HG02763 (cell line): Measurements from ENCODE around the gene CACNA2D2.

Source experiments
- ATAC-seq: cut with Tn5 transposase; IDR thresholded peaks from one replicate; pipeline ENCODE4 v1.9.1; 2021; ENCODE audit warnings: mild to moderate bottlenecking, moderate library complexity; ENCODE audit not compliant: unreplicated experiment

CACNA2D2 gene

DNA sequence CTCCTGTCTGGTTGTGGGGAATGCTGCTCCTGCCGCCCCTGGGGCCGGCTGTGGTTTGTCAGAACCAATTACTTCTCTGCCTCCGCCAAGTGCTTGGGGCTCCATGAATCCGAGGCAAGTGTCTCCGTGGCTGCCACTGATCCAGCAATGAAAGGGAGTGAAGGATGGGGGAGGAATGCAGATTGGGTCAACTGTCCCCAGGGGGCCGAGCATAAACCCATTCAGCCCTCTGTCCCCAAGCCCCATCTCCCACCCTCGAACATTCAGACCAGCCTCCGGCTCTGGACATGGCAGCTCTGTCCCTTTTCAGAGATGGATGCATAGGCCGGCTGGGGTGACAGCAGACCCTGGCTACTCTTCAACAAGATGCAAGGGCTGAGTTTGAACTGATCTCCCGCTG, 35.5 kb downstream of the CACNA2D2 start:
- ATAC-seq, result no peak

- ATAC-seq, result no peak
Measured at GRCh38 chr3:50466177-50466576, 37.3 kb downstream of the CACNA2D2 start.

DNA sequence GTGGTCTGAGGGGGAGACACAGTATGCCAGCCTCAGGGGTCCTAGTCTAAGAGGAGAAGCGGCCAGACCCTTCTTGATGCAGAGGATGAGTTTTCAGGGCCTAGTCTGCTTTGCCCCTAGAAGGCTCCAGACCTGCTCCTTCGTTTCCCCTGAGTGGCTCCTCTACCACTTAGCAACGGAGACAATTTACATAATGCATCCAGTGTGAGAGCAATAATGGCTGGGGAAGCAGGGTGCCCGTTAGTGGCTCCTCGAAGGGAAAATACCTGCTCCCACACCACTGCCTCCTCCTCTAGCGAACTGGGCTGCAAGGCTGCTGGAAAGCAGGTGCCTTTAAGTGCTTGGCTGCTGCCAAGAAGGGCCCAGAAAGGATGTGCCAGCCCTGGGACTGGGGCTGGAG, 38.9 kb downstream of the CACNA2D2 start:
- no peak for ATAC-seq

GRCh38 chr3:50459785-50460184, 43.6 kb downstream of the CACNA2D2 start:
- ATAC-seq, result no peak

DNA sequence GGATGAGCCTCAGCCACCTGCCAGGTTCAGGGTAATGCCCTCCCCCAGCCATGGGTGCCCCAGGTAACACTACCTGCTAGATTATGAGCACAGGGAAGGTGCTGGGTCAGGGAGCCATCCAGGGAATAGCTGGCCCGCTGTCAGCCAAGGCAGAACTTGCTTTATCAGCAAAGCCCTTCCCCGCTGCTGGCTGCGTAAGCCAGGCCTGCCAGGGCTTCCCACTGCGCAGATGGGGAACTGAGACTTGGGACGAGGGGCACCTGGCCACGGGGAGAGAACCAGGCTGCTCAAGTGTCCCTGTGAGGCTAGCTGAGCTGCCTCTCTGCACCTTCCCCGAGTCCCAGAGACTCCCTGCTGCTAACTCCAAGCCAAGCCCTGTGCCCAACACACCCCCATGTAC, 45.4 kb downstream of the CACNA2D2 start:
- no peak for ATAC-seq

- no peak for ATAC-seq
Measured at GRCh38 chr3:50455161-50456018, 48.0 kb downstream of the CACNA2D2 start.

GRCh38 chr3:50454481-50455070, 48.9 kb downstream of the CACNA2D2 start:
- no peak for ATAC-seq

GRCh38 chr3:50453907-50454306, 49.5 kb downstream of the CACNA2D2 start:
- no peak for ATAC-seq

DNA sequence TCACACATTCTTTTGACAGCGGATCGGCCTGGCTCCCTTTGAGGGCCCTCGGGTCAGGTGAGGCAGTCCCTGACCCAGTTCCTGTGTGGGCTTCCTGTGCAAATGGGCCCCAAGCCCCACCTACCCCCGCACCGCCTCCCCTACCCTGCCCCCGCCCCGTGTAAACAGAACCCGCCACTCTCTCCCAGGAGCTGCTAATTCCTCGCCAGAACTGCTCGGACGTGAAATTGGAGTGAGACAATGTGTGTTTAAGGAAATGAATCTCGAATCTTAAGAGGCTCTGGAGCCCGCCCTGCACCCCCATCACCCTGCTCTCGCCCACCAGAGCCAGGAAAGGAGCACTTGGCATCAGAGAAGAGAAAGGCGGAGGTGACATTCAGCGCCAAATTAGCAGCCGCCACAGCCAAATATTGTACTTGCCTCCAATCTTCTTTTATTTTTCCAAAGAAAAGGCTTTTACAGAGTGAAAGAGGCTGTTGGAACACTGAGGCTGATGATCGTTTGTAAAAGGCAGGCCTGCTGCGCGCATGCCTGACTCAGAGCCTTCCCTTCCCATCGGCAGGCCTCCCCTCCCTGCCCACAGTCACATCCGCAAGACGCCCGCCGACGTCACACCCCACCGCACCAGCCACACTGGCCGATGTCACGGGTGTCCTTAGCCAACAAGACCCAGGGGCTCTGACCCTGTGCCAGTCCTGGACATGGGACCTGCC, 53.1 kb downstream of the CACNA2D2 start:
- no peak for ATAC-seq

DNA sequence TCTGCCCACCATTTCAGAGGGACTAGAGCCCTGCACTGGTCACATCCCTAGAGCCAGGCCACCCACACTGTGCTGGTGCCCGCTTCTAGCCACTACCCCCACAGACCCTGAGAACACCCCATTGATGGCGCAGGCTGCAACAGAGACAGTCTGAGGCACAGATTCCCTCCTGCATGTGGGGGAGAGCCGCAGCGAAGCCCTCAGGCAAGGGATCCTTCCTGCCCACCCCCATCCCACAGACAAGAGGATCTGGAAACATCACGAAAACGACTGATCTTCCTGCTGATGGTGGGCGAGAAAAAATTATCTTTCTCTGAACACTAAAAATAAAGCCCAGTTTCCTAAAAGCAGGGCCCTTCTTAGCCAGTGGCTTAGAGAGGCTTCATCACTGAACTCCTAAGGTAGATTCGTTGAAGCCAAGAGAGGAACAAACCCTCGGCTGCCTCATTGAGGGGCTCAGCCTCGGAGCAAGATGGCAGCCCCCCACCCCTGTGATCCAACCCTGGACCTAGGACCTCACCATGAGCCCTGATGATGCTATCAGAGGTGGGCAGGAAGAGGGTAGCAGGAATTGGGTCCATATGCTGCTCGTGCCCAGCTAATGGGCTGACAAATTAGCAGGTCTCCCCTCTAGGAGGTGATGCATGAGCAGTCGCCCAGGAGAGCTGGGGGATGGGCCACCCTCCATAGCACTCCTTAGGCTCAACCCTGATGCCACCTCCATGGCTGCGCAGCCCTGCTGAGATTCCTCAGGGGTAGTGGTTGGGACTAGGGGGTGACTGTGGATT, 54.5 kb downstream of the CACNA2D2 start:
- ATAC-seq, result no peak

GRCh38 chr3:50447290-50447840, 56.1 kb downstream of the CACNA2D2 start:
- no peak for ATAC-seq

GRCh38 chr3:50445919-50446318, 57.5 kb downstream of the CACNA2D2 start:
- no peak for ATAC-seq

DNA sequence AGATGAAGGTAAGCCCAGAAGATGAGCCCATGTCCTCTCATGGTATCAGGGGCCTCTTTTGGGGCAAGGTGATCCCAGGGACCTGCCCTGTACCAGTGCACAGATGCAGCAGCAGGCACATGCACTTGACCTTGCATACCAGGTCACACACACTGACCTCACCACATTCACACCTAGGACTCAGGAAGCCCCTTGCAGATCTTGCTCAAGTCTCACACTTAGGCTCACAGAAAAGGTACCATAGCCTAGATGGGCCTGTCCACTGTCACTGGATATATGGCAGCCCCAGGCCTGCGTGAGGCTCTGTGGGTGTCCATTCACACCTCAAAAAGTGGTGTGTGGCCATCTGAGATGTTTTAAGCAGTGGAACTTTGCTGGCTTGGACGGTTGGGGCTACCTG, 58.7 kb downstream of the CACNA2D2 start:
- ATAC-seq, result no peak

- no peak for ATAC-seq
Measured at GRCh38 chr3:50444213-50444612, 59.2 kb downstream of the CACNA2D2 start.

GRCh38 chr3:50442945-50443579, 60.4 kb downstream of the CACNA2D2 start:
- no peak for ATAC-seq

DNA sequence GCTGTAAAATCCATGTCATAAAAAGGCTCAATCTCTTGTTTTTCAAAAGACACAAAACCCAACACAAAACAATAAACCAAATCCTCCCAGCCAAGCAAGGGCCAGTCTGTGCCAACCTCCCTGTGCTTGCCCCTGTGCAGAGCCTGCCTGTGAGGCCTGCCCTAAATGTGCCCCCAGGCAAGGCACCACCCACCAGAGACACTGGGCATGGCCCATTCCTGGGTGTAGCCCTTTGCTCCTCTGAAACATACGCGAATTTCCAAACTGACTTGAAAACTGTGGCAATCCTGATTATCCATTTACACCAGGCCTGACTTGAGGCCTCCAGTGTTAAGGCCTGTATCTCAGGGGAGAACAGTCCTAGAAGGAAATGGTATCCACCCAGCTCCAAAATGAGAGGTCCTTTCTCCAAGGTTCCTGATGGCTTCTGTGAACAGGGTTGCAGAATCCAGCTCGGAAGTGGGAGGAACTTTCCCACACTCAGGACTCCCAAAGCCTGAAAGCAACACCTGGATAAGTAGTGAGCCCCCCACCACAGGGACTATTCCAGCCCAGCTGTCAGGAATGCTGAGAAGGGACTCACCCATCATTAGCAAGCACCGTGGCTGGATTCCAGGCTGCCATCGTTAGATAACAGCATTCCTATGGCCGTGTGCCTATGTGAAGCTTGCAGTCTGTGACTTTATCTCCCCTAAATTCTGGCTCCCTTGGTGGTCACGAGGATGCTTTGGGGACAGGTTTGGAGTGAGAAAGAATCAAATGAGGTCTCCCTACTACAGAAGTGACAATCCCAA, 61.8 kb downstream of the CACNA2D2 start:
- ATAC-seq, result no peak

DNA sequence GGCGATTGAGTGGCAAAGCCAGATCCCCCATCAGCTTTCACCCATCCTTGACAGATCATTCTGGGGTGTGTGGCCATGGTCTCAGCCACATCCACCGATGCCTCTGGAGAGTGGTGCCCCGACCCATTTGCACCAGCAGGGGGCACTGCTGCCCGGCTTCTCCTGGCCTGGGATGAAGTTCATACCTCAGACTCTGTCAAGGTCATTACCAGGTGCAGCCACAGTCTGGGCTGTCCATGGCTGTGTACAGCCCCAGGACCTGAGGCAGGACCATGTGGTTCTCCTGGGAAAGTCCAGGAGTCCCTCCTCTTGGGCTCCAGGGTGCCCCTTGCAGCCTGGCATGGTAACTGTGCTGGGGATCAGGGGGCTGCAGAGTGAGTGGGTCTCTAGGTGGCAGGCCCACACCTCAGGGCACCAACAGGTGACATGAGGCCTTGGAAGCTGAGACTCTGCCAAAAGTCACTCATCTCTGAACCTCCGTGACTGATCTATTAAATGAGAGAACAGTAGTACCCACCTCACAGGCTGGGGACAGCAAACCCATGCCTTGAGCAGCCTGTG, 67.2 kb downstream of the CACNA2D2 start:
- no peak for ATAC-seq

DNA sequence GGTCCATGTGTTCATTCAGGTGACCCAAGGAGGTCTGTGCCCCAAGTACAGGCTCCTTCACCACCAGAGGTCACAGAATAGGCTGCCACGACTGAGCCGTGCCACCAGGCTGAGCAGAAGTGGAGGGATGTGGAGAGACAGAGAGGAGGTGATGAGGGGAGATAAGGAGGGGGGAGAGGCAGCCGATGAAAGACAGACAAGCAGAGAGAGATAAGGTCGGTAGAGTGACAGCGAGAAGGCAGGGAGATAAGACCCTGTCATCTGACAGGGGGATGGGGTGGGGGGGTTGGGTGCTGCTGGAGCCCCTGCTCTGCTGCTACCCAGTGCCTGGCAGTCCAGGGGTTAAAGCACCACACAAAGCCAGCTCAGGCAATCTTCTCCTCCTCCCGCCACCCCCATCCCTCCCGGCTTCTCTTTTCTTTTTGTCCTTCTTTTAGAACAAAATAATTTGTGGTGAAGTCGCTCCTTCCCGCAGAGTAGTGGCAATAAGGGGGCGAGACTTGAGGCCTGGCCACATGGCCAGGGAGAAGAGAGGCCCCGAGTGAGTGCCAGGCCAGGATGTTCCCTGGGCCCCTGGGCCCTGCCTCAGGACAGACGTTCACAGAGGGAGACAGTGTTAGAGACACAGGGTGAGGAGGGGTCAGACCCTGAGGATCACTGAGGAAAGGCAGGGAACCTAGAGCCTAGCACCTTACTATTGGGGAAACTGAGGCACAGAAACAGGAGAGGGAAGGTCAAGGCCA, 67.9 kb downstream of the CACNA2D2 start:
- ATAC-seq, result no peak

DNA sequence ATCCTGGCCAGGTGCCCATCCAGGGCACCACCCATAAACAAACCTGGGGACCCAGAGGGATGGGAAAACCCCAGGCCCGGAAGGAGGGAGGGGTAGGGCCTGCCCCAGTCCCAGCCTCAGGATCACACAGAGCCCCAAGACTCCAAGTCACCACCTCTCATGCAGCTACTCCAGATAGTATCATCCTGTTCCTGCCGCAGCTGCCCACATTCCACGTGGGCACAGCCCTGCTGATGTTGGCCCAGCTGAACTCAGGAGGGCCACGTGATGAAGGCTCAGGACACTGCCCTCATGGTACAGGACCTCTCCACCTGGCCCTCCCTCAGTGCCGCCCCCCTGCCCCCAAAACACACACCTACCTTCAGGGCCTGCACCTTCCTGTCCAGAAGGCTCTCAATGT, 69.5 kb downstream of the CACNA2D2 start:
- ATAC-seq, result no peak
